GM23338 (cell line): Measurements from ENCODE around the gene DOLK. TPM values are rescaled to one million over a fixed set of nuclear protein-coding genes. Genes with fewer than 3 reads are reported as not detected.

Source experiments
- ATAC-seq: fragments of 200-7000 bp; cut with Tn5 transposase; 3 replicates; pipeline ENCODE4 v1.9.1; 2020
- DNase-seq: peaks from one replicate; pipeline ENCODE4 v3.0.0-alpha.2; 2015; ENCODE audit warnings: low spot score
- H2AFZ ChIP-seq: fragments of 200-600 bp; sonication (generic); 2 replicates; pipeline ENCODE4 v1.8.0; 2016; ENCODE audit warnings: antibody characterized with exemption, mild to moderate bottlenecking, moderate library complexity
- H3F3A ChIP-seq: fragments of 200-600 bp; sonication (generic); replicated peaks from 2 replicates; pipeline ENCODE4 v1.8.0; 2017; ENCODE audit warnings: antibody characterized with exemption, mixed run types, low read depth
- H3K27ac ChIP-seq: fragments of 200-600 bp; sonication (generic); 2 replicates; pipeline ENCODE4 v1.6.1; 2016; ENCODE audit warnings: low read depth
- H3K27me3 ChIP-seq: fragments of 200-600 bp; sonication (generic); 2 replicates; pipeline ENCODE4 v1.8.0; 2016; ENCODE audit warnings: mild to moderate bottlenecking, mixed run types, moderate library complexity; ENCODE audit not compliant: insufficient read depth
- H3K36me3 ChIP-seq: fragments of 200-600 bp; sonication (generic); 2 replicates; pipeline ENCODE4 v1.8.0; 2016; ENCODE audit warnings: mild to moderate bottlenecking; ENCODE audit not compliant: insufficient read depth
- H3K4me1 ChIP-seq: fragments of 200-600 bp; sonication (generic); 2 replicates; pipeline ENCODE4 v1.8.0; 2016; ENCODE audit warnings: mild to moderate bottlenecking, moderate library complexity; ENCODE audit not compliant: insufficient read depth
- H3K4me2 ChIP-seq: fragments of 200-600 bp; sonication (generic); 2 replicates; pipeline ENCODE4 v1.7.1; 2017; ENCODE audit warnings: mixed run types
- H3K4me3 ChIP-seq: fragments of 200-600 bp; sonication (generic); 2 replicates; pipeline ENCODE4 v1.6.1; 2016; ENCODE audit warnings: mixed run types
- H3K79me2 ChIP-seq: fragments of 200-600 bp; sonication (generic); replicated peaks from 2 replicates; pipeline ENCODE4 v1.8.0; 2017; ENCODE audit warnings: mild to moderate bottlenecking; ENCODE audit not compliant: insufficient read depth
- H3K9me2 ChIP-seq: fragments of 200-600 bp; sonication (generic); 2 replicates; pipeline ENCODE4 v1.8.0; 2017; ENCODE audit not compliant: insufficient read depth
- H4K20me1 ChIP-seq: fragments of 200-600 bp; sonication (generic); replicated peaks from 2 replicates; pipeline ENCODE4 v1.8.0; 2017; ENCODE audit warnings: mild to moderate bottlenecking; ENCODE audit not compliant: insufficient read depth
- H3K27ac Mint-ChIP-seq: 2 replicates; pipeline ENCODE4 v1.8.0; 2020; ENCODE audit warnings: inconsistent platforms, mild to moderate bottlenecking, moderate library complexity, mixed read lengths
- H3K27me3 Mint-ChIP-seq: 3 replicates; pipeline ENCODE4 v1.8.0; 2022; ENCODE audit warnings: low read depth, mild to moderate bottlenecking, moderate library complexity, mixed read lengths, inconsistent platforms; ENCODE audit not compliant: insufficient read depth, poor library complexity
- H3K36me3 Mint-ChIP-seq: 3 replicates; pipeline ENCODE4 v1.8.0; 2021; ENCODE audit warnings: low read depth, mild to moderate bottlenecking, inconsistent platforms, moderate library complexity, mixed read lengths
- H3K4me1 Mint-ChIP-seq: 3 replicates; pipeline ENCODE4 v1.8.0; 2020; ENCODE audit warnings: mild to moderate bottlenecking, inconsistent platforms, mixed read lengths
- H3K4me3 Mint-ChIP-seq: 3 replicates; pipeline ENCODE4 v1.8.0; 2021; ENCODE audit warnings: moderate library complexity, mild to moderate bottlenecking, inconsistent platforms, mixed read lengths
- H3K9me3 Mint-ChIP-seq: 3 replicates; pipeline ENCODE4 v1.8.0; 2020; ENCODE audit warnings: moderate library complexity, mild to moderate bottlenecking, inconsistent platforms, mixed read lengths
- CREB1 ChIP-seq: fragments of 250-450 bp; sonication (Bioruptor Pico); IDR thresholded peaks from 2 replicates; pipeline ENCODE4 v1.5.0; 2020; ENCODE audit warnings: low read depth, mild to moderate bottlenecking, moderate library complexity
- EZH2 ChIP-seq: fragments of 200-600 bp; sonication (generic); IDR thresholded peaks from one replicate; pipeline ENCODE4 v1.8.0; 2017; ENCODE audit warnings: antibody characterized with exemption, mild to moderate bottlenecking, low read depth; ENCODE audit not compliant: unreplicated experiment
- EZH2phosphoT487 ChIP-seq: fragments of 200-600 bp; sonication (generic); IDR thresholded peaks from one replicate; pipeline ENCODE4 v1.8.1; 2018; ENCODE audit warnings: antibody characterized with exemption; ENCODE audit not compliant: unreplicated experiment
- JUNB ChIP-seq: IDR thresholded peaks from one replicate; pipeline ENCODE4 v1.6.1; 2016; ENCODE audit warnings: antibody characterized with exemption; ENCODE audit not compliant: unreplicated experiment
- NANOG ChIP-seq: IDR thresholded peaks from 2 replicates; pipeline ENCODE4 v1.6.1; 2016; ENCODE audit warnings: antibody characterized with exemption, borderline replicate concordance
- POLR2AphosphoS5 ChIP-seq: IDR thresholded peaks from 2 replicates; pipeline ENCODE4 v1.6.1; 2016; ENCODE audit warnings: antibody characterized with exemption, low read depth
- STAT1 ChIP-seq: IDR thresholded peaks from one replicate; pipeline ENCODE4 v1.6.1; 2016; ENCODE audit warnings: antibody characterized with exemption; ENCODE audit not compliant: unreplicated experiment
- ZNF114 ChIP-seq: fragments of 250-450 bp; sonication (Bioruptor Pico); IDR thresholded peaks from 2 replicates; pipeline ENCODE4 v1.5.0; 2020; ENCODE audit warnings: mild to moderate bottlenecking, moderate library complexity
- ZNF331 ChIP-seq: fragments of 250-450 bp; sonication (Bioruptor Pico); IDR thresholded peaks from 2 replicates; pipeline ENCODE4 v1.5.0; 2020; ENCODE audit warnings: low read depth, mild to moderate bottlenecking, moderate library complexity
- polyA plus RNA-seq: library from polyadenylated mRNA; unstranded; fragments of >200 nt; fragmentation: Nextera tagmentation; extraction: Ambion mirVana; gene quantifications from 2 replicates; pipeline ENCODE4 v1.2.1, GENCODE V29; 2016
- total RNA-seq: library from RNA; depleted of rRNA; stranded (reverse); fragments of >200 nt; shearing (Covaris generic); gene quantifications from 2 replicates; pipeline ENCODE4 v1.2.3, GENCODE V29; 2014
- TF ChIP-seq, protein P1 (sequence below): IDR thresholded peaks from 2 replicates; pipeline ENCODE4 v1.6.1; 2016; ENCODE audit warnings: antibody characterized with exemption
- TF ChIP-seq, protein P2 (sequence below), 2 experiments: fragments of 200-600 bp in 1 of 2; sonication (generic) in 1 of 2; conservative IDR thresholded peaks; 2 replicates each; pipeline versions ENCODE4 v1.5.1 to v1.6.1; 2016 to 2017; ENCODE audit warnings: antibody characterized with exemption in 2 of 2, low read depth in 2 of 2, mild to moderate bottlenecking in 2 of 2, moderate library complexity in 1 of 2
- TF ChIP-seq, protein P3 (sequence below): IDR thresholded peaks from one replicate; pipeline ENCODE4 v1.6.1; 2018; ENCODE audit warnings: antibody characterized with exemption; ENCODE audit not compliant: unreplicated experiment
- TF ChIP-seq, protein P4 (sequence below): fragments of 250-450 bp; sonication (Bioruptor Pico); IDR thresholded peaks from 2 replicates; pipeline ENCODE4 v1.5.0; 2020; ENCODE audit warnings: mild to moderate bottlenecking, moderate library complexity

Gene DOLK
- total and polyA plus RNA-seq, 2 experiments from 2014 or later: 9.8 to 20.2 TPM

DNA sequence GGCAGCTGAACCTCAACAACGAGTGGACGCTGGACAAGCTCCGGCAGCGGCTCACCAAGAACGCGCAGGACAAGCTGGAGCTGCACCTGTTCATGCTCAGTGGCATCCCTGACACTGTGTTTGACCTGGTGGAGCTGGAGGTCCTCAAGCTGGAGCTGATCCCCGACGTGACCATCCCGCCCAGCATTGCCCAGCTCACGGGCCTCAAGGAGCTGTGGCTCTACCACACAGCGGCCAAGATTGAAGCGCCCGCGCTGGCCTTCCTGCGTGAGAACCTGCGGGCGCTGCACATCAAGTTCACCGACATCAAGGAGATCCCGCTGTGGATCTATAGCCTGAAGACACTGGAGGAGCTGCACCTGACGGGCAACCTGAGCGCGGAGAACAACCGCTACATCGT, 39.0 kb downstream of the DOLK start:
- H3K79me2 ChIP-seq: peaks cover 42% of the 10 kb centered on the region
- H3K4me3 Mint-ChIP-seq: no peak overlapping the region

More for the DNA sequence above, 39.0 kb downstream of the DOLK start:
- Histone ChIP-seq H3K4me1 (peaks cover 13% of the 10 kb centered on the region), H3K4me2 (no peak overlapping the region), H3K4me3 (no peak overlapping the region), H3K27ac (no peak overlapping the region), H4K20me1 (peaks cover 23% of the 10 kb centered on the region; the same call in 1 of the 2 replicates), H3F3A (no peaks in the 10 kb centered on the region), H2AFZ (no peak overlapping the region), H3K36me3 (peaks cover 5% of the 10 kb centered on the region; the same call in 1 of the 2 replicates), H3K27me3 (no peaks in the 10 kb centered on the region), H3K9me2 (no peaks in the 10 kb centered on the region)
- Mint-ChIP-seq H3K27me3 (peaks cover 2% of the 10 kb centered on the region), H3K9me3 (no peaks in the 10 kb centered on the region), H3K27ac (no peak overlapping the region; the same call in 1 of the 2 replicates), H3K4me1 (peaks cover 30% of the 10 kb centered on the region), H3K36me3 (peaks cover 58% of the 10 kb centered on the region)
- DNase-seq (no peak), ATAC-seq (no peak)
- TF ChIP-seq, protein P1, sequence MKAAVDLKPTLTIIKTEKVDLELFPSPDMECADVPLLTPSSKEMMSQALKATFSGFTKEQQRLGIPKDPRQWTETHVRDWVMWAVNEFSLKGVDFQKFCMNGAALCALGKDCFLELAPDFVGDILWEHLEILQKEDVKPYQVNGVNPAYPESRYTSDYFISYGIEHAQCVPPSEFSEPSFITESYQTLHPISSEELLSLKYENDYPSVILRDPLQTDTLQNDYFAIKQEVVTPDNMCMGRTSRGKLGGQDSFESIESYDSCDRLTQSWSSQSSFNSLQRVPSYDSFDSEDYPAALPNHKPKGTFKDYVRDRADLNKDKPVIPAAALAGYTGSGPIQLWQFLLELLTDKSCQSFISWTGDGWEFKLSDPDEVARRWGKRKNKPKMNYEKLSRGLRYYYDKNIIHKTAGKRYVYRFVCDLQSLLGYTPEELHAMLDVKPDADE: no peak
- TF ChIP-seq STAT1: no peak
- TF ChIP-seq ZNF331: no peak
- TF ChIP-seq EZH2phosphoT487: no peak
- no peak for TF ChIP-seq POLR2AphosphoS5
- no peak for TF ChIP-seq CREB1 (CRISPR knock-in tag)
- TF ChIP-seq JUNB: no peak
- TF ChIP-seq ZNF114 (CRISPR knock-in tag): no peak
- TF ChIP-seq EZH2: no peak
- TF ChIP-seq, protein P2, sequence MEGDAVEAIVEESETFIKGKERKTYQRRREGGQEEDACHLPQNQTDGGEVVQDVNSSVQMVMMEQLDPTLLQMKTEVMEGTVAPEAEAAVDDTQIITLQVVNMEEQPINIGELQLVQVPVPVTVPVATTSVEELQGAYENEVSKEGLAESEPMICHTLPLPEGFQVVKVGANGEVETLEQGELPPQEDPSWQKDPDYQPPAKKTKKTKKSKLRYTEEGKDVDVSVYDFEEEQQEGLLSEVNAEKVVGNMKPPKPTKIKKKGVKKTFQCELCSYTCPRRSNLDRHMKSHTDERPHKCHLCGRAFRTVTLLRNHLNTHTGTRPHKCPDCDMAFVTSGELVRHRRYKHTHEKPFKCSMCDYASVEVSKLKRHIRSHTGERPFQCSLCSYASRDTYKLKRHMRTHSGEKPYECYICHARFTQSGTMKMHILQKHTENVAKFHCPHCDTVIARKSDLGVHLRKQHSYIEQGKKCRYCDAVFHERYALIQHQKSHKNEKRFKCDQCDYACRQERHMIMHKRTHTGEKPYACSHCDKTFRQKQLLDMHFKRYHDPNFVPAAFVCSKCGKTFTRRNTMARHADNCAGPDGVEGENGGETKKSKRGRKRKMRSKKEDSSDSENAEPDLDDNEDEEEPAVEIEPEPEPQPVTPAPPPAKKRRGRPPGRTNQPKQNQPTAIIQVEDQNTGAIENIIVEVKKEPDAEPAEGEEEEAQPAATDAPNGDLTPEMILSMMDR (conservative IDR thresholded peaks at IDR 0.05; ENCODE audit: low read depth in 2 of 2): no peak
- no peak for TF ChIP-seq NANOG
- TF ChIP-seq, protein P3, sequence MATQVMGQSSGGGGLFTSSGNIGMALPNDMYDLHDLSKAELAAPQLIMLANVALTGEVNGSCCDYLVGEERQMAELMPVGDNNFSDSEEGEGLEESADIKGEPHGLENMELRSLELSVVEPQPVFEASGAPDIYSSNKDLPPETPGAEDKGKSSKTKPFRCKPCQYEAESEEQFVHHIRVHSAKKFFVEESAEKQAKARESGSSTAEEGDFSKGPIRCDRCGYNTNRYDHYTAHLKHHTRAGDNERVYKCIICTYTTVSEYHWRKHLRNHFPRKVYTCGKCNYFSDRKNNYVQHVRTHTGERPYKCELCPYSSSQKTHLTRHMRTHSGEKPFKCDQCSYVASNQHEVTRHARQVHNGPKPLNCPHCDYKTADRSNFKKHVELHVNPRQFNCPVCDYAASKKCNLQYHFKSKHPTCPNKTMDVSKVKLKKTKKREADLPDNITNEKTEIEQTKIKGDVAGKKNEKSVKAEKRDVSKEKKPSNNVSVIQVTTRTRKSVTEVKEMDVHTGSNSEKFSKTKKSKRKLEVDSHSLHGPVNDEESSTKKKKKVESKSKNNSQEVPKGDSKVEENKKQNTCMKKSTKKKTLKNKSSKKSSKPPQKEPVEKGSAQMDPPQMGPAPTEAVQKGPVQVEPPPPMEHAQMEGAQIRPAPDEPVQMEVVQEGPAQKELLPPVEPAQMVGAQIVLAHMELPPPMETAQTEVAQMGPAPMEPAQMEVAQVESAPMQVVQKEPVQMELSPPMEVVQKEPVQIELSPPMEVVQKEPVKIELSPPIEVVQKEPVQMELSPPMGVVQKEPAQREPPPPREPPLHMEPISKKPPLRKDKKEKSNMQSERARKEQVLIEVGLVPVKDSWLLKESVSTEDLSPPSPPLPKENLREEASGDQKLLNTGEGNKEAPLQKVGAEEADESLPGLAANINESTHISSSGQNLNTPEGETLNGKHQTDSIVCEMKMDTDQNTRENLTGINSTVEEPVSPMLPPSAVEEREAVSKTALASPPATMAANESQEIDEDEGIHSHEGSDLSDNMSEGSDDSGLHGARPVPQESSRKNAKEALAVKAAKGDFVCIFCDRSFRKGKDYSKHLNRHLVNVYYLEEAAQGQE: no peak
- TF ChIP-seq, protein P4, sequence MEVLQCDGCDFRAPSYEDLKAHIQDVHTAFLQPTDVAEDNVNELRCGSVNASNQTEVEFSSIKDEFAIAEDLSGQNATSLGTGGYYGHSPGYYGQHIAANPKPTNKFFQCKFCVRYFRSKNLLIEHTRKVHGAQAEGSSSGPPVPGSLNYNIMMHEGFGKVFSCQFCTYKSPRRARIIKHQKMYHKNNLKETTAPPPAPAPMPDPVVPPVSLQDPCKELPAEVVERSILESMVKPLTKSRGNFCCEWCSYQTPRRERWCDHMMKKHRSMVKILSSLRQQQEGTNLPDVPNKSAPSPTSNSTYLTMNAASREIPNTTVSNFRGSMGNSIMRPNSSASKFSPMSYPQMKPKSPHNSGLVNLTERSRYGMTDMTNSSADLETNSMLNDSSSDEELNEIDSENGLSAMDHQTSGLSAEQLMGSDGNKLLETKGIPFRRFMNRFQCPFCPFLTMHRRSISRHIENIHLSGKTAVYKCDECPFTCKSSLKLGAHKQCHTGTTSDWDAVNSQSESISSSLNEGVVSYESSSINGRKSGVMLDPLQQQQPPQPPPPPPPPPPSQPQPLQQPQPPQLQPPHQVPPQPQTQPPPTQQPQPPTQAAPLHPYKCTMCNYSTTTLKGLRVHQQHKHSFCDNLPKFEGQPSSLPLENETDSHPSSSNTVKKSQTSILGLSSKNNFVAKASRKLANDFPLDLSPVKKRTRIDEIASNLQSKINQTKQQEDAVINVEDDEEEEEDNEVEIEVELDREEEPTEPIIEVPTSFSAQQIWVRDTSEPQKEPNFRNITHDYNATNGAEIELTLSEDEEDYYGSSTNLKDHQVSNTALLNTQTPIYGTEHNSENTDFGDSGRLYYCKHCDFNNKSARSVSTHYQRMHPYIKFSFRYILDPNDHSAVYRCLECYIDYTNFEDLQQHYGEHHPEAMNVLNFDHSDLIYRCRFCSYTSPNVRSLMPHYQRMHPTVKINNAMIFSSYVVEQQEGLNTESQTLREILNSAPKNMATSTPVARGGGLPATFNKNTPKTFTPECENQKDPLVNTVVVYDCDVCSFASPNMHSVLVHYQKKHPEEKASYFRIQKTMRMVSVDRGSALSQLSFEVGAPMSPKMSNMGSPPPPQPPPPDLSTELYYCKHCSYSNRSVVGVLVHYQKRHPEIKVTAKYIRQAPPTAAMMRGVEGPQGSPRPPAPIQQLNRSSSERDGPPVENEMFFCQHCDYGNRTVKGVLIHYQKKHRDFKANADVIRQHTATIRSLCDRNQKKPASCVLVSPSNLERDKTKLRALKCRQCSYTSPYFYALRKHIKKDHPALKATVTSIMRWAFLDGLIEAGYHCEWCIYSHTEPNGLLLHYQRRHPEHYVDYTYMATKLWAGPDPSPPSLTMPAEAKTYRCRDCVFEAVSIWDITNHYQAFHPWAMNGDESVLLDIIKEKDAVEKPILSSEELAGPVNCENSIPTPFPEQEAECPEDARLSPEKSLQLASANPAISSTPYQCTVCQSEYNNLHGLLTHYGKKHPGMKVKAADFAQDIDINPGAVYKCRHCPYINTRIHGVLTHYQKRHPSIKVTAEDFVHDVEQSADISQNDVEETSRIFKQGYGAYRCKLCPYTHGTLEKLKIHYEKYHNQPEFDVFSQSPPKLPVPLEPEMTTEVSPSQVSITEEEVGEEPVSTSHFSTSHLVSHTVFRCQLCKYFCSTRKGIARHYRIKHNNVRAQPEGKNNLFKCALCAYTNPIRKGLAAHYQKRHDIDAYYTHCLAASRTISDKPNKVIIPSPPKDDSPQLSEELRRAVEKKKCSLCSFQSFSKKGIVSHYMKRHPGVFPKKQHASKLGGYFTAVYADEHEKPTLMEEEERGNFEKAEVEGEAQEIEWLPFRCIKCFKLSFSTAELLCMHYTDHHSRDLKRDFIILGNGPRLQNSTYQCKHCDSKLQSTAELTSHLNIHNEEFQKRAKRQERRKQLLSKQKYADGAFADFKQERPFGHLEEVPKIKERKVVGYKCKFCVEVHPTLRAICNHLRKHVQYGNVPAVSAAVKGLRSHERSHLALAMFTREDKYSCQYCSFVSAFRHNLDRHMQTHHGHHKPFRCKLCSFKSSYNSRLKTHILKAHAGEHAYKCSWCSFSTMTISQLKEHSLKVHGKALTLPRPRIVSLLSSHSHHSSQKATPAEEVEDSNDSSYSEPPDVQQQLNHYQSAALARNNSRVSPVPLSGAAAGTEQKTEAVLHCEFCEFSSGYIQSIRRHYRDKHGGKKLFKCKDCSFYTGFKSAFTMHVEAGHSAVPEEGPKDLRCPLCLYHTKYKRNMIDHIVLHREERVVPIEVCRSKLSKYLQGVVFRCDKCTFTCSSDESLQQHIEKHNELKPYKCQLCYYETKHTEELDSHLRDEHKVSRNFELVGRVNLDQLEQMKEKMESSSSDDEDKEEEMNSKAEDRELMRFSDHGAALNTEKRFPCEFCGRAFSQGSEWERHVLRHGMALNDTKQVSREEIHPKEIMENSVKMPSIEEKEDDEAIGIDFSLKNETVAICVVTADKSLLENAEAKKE (CRISPR knock-in tag): no peak
